Astrocyte of the spinal cord (primary cell): ENCODE data around the gene DOK5.

ENCODE experiments used
- DNase-seq: peaks from one replicate; pipeline ENCODE4 v3.0.0; 2011; ENCODE audit warnings: low read depth, low spot score
- H3K4me3 ChIP-seq: 2 replicates; pipeline ENCODE4 v1.5.1; 2011; ENCODE audit warnings: low read depth, mild to moderate bottlenecking, low read length, moderate library complexity
- CTCF ChIP-seq: IDR thresholded peaks from 2 replicates; pipeline ENCODE4 v1.5.1; 2012; ENCODE audit warnings: low read depth, mild to moderate bottlenecking, low read length, inconsistent platforms
- in situ Hi-C: cut with HindIII; loops from 2 replicates; pipeline ENCODE4 v1.10.0; 2017; ENCODE audit warnings: low sequenced_read_pairs

The DOK5 gene

DNA sequence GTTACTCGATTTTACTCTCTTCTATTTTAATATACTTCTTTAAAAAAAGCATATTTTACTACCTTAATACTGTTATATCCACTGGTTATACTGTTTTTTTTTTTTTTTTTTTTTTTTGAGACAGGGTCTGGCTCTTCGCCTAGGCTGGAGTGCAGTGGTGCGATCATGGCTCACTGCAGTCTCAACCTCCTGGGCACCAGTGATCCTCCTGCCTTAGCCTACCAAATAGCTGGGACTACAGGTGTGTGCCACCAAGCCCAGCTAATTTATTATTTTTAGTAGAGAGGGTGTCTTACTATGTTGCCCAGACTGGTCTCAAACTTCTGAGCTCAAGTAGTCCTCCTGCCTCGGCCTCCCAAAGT lies 170.7 kb downstream of the DOK5 start:
- no peak overlapping the region for H3K4me3 ChIP-seq
- in situ Hi-C loops: no loop called here
- no peak for DNase-seq
- no peak for TF ChIP-seq CTCF

- no peak for DNase-seq
- in situ Hi-C loops: no loop called here
- TF ChIP-seq CTCF: no peak
- no peak overlapping the region for H3K4me3 ChIP-seq
Observed at GRCh38 chr20:54648421-54649142, 173.2 kb downstream of the DOK5 start.

GRCh38 chr20:54649511-54649962 lies 174.1 kb downstream of the DOK5 start:
- TF ChIP-seq CTCF: peak; percentile 87
- peak; percentile 68 for DNase-seq
- in situ Hi-C loops: no loop called here
- no peak overlapping the region for H3K4me3 ChIP-seq

GRCh38 chr20:54650052-54650719 lies 174.8 kb downstream of the DOK5 start:
- TF ChIP-seq CTCF: no peak
- in situ Hi-C loops: no loop called here
- no peak for DNase-seq
- H3K4me3 ChIP-seq: no peak overlapping the region

DNA sequence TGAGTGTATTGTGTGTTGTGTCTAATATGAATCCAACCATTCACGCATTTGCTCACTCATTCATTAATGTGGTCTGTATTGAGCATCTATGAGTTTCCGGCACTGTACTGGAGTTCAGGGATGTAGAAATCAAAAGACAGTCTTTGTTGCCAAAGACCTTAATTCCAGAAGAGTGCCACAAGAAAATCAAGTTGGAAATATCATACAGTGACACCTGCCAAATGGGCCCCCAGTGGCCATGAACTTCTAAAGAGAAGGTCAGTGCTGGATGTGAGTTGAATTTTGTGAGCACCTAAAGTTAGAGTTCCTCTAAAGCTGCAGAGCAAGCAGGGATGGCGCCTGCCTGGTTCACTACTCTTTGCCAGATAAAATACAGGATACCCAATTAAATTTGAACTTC lies 175.9 kb downstream of the DOK5 start:
- no peak for TF ChIP-seq CTCF
- in situ Hi-C loops: no loop called here
- H3K4me3 ChIP-seq: no peak overlapping the region
- DNase-seq: no peak

DNA sequence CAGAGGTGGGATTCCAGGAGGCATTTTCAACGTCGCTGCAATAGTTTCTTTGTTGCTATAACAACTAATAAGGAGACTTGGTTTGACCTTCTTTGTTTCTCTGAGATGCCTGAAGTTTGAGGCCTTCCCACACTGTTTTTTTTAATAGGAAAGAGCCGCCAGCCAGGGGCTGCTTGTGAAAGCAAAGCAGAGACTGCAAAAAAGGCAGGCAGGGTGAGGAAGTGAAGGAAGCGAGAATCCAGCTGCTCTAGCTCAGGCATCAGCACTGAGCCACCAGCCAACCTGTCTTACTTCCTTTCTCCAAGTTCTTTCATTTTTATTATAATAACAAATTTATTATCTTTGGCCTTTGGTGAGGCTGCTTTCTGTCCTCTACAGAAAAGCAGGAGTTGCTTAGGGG lies 179.1 kb downstream of the DOK5 start:
- DNase-seq: no peak
- no peak for TF ChIP-seq CTCF
- no peak overlapping the region for H3K4me3 ChIP-seq
- in situ Hi-C loops: no loop called here
